Astrocyte (in vitro differentiated cells and primary cell): ENCODE results near the gene ADAMTS20.

ENCODE experiments used
- EZH2 ChIP-seq: IDR thresholded peaks from 2 replicates; pipeline ENCODE4 v1.6.1; 2012; ENCODE audit warnings: mild to moderate bottlenecking, low read length, inconsistent platforms; ENCODE audit not compliant: insufficient read depth
- TF ChIP-seq, protein P1 (sequence below): IDR thresholded peaks from 2 replicates; pipeline ENCODE4 v1.5.1; 2011; ENCODE audit warnings: low read depth, mild to moderate bottlenecking, inconsistent platforms, low read length, moderate library complexity; ENCODE audit not compliant: insufficient read depth

DNA sequence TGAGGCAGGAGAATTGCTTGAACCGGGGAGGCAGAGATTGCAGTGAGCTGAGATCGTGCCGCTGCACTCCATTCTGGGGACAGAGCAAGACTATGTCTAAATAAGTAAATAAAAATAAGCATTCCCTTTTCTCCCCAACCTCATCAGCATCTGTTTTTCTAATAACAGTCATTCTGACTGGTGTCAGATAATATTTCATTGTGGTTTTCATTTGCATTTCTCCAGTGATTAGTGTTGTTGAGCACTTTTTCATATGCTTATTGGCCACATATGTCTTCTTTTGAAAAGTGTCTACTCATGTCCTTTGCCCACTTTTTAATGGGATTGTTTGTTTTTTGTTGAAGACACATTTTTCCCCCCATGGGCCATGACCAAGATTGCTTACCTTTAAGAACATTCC is 243.2 kb downstream of the ADAMTS20 start:
- TF ChIP-seq, protein P1, sequence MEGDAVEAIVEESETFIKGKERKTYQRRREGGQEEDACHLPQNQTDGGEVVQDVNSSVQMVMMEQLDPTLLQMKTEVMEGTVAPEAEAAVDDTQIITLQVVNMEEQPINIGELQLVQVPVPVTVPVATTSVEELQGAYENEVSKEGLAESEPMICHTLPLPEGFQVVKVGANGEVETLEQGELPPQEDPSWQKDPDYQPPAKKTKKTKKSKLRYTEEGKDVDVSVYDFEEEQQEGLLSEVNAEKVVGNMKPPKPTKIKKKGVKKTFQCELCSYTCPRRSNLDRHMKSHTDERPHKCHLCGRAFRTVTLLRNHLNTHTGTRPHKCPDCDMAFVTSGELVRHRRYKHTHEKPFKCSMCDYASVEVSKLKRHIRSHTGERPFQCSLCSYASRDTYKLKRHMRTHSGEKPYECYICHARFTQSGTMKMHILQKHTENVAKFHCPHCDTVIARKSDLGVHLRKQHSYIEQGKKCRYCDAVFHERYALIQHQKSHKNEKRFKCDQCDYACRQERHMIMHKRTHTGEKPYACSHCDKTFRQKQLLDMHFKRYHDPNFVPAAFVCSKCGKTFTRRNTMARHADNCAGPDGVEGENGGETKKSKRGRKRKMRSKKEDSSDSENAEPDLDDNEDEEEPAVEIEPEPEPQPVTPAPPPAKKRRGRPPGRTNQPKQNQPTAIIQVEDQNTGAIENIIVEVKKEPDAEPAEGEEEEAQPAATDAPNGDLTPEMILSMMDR, result no peak
- TF ChIP-seq EZH2, result no peak
